ENCODE data around the gene SV2B. TPM values are rescaled to one million over a fixed set of nuclear protein-coding genes. Genes with fewer than 3 reads are reported as not detected.

Gene SV2B
- total RNA-seq, 1 experiment from 2014 or later, result not detected

DNA sequence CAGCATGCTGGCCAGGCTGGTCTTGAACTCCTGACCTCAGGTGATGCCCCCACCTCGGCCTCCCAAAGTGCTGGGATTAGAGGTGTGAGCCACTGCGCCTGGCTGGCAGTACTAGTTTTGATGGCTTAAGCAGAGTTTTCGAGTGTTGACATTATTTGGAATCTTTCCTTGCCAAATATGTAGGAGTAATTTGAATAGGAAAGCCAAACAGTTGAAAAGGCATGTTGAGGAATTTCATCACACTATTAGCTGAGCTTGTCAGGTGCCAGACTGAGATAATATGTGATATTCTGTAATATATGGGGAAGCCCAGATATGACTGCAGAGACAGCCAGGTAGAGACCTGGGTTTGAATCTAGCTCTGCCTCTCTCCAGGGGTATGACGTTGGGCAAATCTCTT lies 109.3 kb downstream of the SV2B start:
- Histone ChIP-seq H3K79me1 (ENCODE audit: insufficient read depth, low read depth, low read length, poor library complexity, severe bottlenecking) (no peaks in the 10 kb centered on the region), H2BK12ac (ENCODE audit: insufficient read length, low read depth, low read length) (no peak overlapping the region), H3K79me2 (ENCODE audit: insufficient read depth, low read length) (no peaks in the 10 kb centered on the region), H3K9me3 (ENCODE audit: control insufficient read depth, low read depth, low read length) (no peaks in the 10 kb centered on the region), H3T11ph (ENCODE audit: low read length) (no peak overlapping the region), H2BK20ac (ENCODE audit: low read depth, low read length, poor library complexity, severe bottlenecking) (no peak overlapping the region), H3K56ac (ENCODE audit: insufficient read length, low read depth, low read length) (no peak overlapping the region), H3K23ac (ENCODE audit: insufficient read length, low read depth, low read length) (no peak overlapping the region), H2BK120ac (ENCODE audit: low read depth, low read length, poor library complexity, severe bottlenecking) (no peak overlapping the region), H3K18ac (ENCODE audit: insufficient read length, low read depth, low read length) (no peak overlapping the region), H3K4me1 (ENCODE audit: insufficient read depth, low read length) (no peaks in the 10 kb centered on the region), H4K8ac (replicated peaks; ENCODE audit: insufficient read length, low read depth, low read length) (no peak overlapping the region), H2BK15ac (ENCODE audit: low read depth, low read length) (no peak overlapping the region), H3K9ac (ENCODE audit: extremely low read depth, insufficient read length, low read length) (no peak overlapping the region), H2BK5ac (ENCODE audit: insufficient read length, low read length) (no peak overlapping the region), H3K27me3 (ENCODE audit: insufficient read depth, low read length) (no peaks in the 10 kb centered on the region), H3K14ac (ENCODE audit: insufficient read depth, low read length) (no peak overlapping the region), H2AFZ (ENCODE audit: low read length) (no peak overlapping the region), H2AK5ac (ENCODE audit: insufficient read length, low read length) (no peak overlapping the region), H4K5ac (ENCODE audit: insufficient read length, low read depth, low read length) (no peak overlapping the region), H3K4ac (ENCODE audit: low read depth, low read length) (no peak overlapping the region), H3K27ac (ENCODE audit: insufficient read length, low read depth, low read length) (no peak overlapping the region), H4K91ac (ENCODE audit: insufficient read length, low read depth, low read length) (no peak overlapping the region), H3K23me2 (ENCODE audit: insufficient read length, low read depth, low read length, poor library complexity, severe bottlenecking) (no peaks in the 10 kb centered on the region), H4K20me1 (ENCODE audit: control insufficient read depth, insufficient read depth, insufficient read length) (no peaks in the 10 kb centered on the region), H3K4me2 (ENCODE audit: insufficient read depth, insufficient read length, low read length) (no peak overlapping the region)
- WGBS (ENCODE audit: extremely low coverage, insufficient read length, low lambda C conversion rate), result no CpG with 5 or more reads among the region's 4 CpGs
- TF ChIP-seq, protein P1, sequence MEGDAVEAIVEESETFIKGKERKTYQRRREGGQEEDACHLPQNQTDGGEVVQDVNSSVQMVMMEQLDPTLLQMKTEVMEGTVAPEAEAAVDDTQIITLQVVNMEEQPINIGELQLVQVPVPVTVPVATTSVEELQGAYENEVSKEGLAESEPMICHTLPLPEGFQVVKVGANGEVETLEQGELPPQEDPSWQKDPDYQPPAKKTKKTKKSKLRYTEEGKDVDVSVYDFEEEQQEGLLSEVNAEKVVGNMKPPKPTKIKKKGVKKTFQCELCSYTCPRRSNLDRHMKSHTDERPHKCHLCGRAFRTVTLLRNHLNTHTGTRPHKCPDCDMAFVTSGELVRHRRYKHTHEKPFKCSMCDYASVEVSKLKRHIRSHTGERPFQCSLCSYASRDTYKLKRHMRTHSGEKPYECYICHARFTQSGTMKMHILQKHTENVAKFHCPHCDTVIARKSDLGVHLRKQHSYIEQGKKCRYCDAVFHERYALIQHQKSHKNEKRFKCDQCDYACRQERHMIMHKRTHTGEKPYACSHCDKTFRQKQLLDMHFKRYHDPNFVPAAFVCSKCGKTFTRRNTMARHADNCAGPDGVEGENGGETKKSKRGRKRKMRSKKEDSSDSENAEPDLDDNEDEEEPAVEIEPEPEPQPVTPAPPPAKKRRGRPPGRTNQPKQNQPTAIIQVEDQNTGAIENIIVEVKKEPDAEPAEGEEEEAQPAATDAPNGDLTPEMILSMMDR (conservative IDR thresholded peaks at IDR 0.05), result no peak
- no peak for DNase-seq
- no peaks in the 10 kb centered on the region for H3K36me3 Mint-ChIP-seq (ENCODE audit: insufficient read depth in 1 of 3, low read depth in 3 of 3)
- no peaks in the 10 kb centered on the region; the same call in 1 of the 2 replicates for H3K27me3 Mint-ChIP-seq (ENCODE audit: low read depth)
- no peak overlapping the region for H3K27ac Mint-ChIP-seq
- H3K4me3 Mint-ChIP-seq, result no peak overlapping the region
- H3K9me3 Mint-ChIP-seq, result peaks cover 0 to 3% of the 10 kb centered on the region in 2 experiments; a peak in 1 of 5 replicates
- peaks cover 1 to 19% of the 10 kb centered on the region in 2 experiments; a peak in 3 of 4 replicates for H3K4me1 Mint-ChIP-seq

All from H9 (cell line).